Measurements from ENCODE around the gene AK5.
"Not testable (repeated sequence)": the region's sequence is repeated elsewhere in the genome, so short reads cannot be mapped to it uniquely, and the experiment has no call there.

The AK5 gene

GRCh38 chr1:77531149-77531548 is 249.3 kb downstream of the AK5 start:
- H3K9ac ChIP-seq (ENCODE audit: low read length), result not testable (repeated sequence)

GRCh38 chr1:77531596-77532280 is 249.9 kb downstream of the AK5 start:
- not testable (repeated sequence) for H3K9me3 ChIP-seq (ENCODE audit: control insufficient read depth, insufficient read depth, low read depth, low read length); H3K4me3 ChIP-seq (ENCODE audit: low read depth, low read length); H3K27me3 ChIP-seq (ENCODE audit: control insufficient read depth, insufficient read depth, low read length); H3K27ac ChIP-seq (ENCODE audit: low read depth, low read length); H3K4me1 ChIP-seq (ENCODE audit: control insufficient read depth, insufficient read depth, low read length); H3K36me3 ChIP-seq (ENCODE audit: control insufficient read depth, insufficient read depth, low read length); H3K9ac ChIP-seq (ENCODE audit: low read length)

More at GRCh38 chr1:77531149-77531548, 249.3 kb downstream of the AK5 start:
- not testable (repeated sequence) for H3K27ac ChIP-seq (ENCODE audit: low read depth, low read length); H3K27me3 ChIP-seq (ENCODE audit: control insufficient read depth, insufficient read depth, low read length); H3K4me3 ChIP-seq (ENCODE audit: low read depth, low read length); H3K4me1 ChIP-seq (ENCODE audit: control insufficient read depth, insufficient read depth, low read length); H3K9me3 ChIP-seq (ENCODE audit: control insufficient read depth, insufficient read depth, low read depth, low read length); H3K36me3 ChIP-seq (ENCODE audit: control insufficient read depth, insufficient read depth, low read length)

DNA sequence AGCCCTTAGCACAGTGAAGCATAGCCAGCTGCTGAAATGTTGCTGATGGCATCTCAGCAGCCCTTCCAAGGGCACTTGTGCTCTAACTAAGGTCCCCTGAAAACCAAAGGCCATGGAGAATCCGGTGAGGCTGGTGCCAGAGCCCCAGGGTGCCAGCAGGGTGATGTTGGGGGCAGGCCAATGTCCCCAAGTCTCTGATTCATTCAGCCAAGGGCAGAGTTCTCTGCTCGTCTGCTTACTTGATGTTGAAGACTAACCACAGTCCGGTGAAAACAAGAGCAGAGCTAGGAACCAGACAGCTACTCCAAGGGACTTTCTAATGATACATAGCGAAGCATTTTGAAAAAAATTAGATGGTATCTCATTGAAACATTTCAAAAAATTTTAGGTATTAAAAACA is 250.8 kb downstream of the AK5 start:
- Histone ChIP-seq H3K4me1 (ENCODE audit: control insufficient read depth, insufficient read depth, low read length) (no peaks in the 10 kb centered on the region), H3K9ac (ENCODE audit: low read length) (no peak overlapping the region), H3K9me3 (ENCODE audit: control insufficient read depth, insufficient read depth, low read depth, low read length) (no peaks in the 10 kb centered on the region), H3K36me3 (ENCODE audit: control insufficient read depth, insufficient read depth, low read length) (no peaks in the 10 kb centered on the region), H3K27ac (ENCODE audit: low read depth, low read length) (no peak overlapping the region), H3K4me3 (ENCODE audit: low read depth, low read length) (no peak overlapping the region), H3K27me3 (ENCODE audit: control insufficient read depth, insufficient read depth, low read length) (no peaks in the 10 kb centered on the region)

DNA sequence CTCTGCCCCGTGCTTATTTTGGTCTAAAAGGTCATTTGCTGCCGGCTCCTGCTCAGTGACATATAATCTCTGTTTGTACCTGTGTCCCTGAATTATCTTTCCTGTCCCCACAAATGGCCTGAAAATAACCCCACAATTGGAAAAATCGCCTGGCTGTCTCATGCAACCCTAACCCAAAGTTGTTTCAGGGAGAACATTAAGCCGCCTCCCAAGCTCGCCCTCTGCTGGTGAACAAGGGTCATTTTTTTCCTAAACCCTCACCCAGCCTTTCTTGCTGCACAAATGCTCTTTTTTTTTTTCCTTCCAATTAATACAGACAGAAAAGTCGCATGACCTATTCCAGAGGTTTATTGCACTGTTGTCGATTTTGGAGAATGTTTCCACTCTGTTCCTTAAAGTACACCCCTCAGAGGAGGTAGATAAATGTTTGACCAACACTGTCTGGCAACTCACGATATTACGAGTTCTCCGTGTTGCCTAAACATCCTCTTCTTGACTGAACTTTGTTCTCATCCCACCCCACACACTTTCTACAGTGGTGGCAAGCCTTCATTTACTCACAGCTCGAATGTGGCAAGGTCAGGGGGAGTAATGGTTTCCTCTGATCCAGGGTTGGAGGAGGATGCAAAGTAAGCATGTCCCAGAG is 252.0 kb downstream of the AK5 start:
- H3K4me1 ChIP-seq (ENCODE audit: control insufficient read depth, insufficient read depth, low read length), result no peaks in the 10 kb centered on the region
- H3K4me3 ChIP-seq (ENCODE audit: low read depth, low read length), result no peak overlapping the region
- H3K27ac ChIP-seq (ENCODE audit: low read depth, low read length), result no peak overlapping the region
- H3K36me3 ChIP-seq (ENCODE audit: control insufficient read depth, insufficient read depth, low read length), result no peaks in the 10 kb centered on the region
- H3K9ac ChIP-seq (ENCODE audit: low read length), result no peak overlapping the region
- H3K27me3 ChIP-seq (ENCODE audit: control insufficient read depth, insufficient read depth, low read length), result no peaks in the 10 kb centered on the region
- no peaks in the 10 kb centered on the region for H3K9me3 ChIP-seq (ENCODE audit: control insufficient read depth, insufficient read depth, low read depth, low read length)

- Histone ChIP-seq H3K4me3 (ENCODE audit: low read depth, low read length) (no peak overlapping the region), H3K4me1 (ENCODE audit: control insufficient read depth, insufficient read depth, low read length) (0 out of 2 replicates have a peak, but pooled peaks cover 1% of the 10 kb centered on the region), H3K9ac (ENCODE audit: low read length) (no peak overlapping the region), H3K27me3 (ENCODE audit: control insufficient read depth, insufficient read depth, low read length) (no peaks in the 10 kb centered on the region), H3K36me3 (ENCODE audit: control insufficient read depth, insufficient read depth, low read length) (no peaks in the 10 kb centered on the region), H3K27ac (ENCODE audit: low read depth, low read length) (no peak overlapping the region), H3K9me3 (ENCODE audit: control insufficient read depth, insufficient read depth, low read depth, low read length) (no peaks in the 10 kb centered on the region)
Observed at GRCh38 chr1:77534456-77534855, 252.6 kb downstream of the AK5 start.

- Histone ChIP-seq H3K9me3 (ENCODE audit: control insufficient read depth, insufficient read depth, low read depth, low read length) (no peaks in the 10 kb centered on the region), H3K36me3 (ENCODE audit: control insufficient read depth, insufficient read depth, low read length) (no peaks in the 10 kb centered on the region), H3K27me3 (ENCODE audit: control insufficient read depth, insufficient read depth, low read length) (no peaks in the 10 kb centered on the region), H3K27ac (ENCODE audit: low read depth, low read length) (no peak overlapping the region), H3K4me1 (ENCODE audit: control insufficient read depth, insufficient read depth, low read length) (0 out of 2 replicates have a peak, but pooled peaks cover 3% of the 10 kb centered on the region), H3K9ac (ENCODE audit: low read length) (no peak overlapping the region), H3K4me3 (ENCODE audit: low read depth, low read length) (no peak overlapping the region)
Observed at GRCh38 chr1:77536813-77537212, 255.0 kb downstream of the AK5 start.

DNA sequence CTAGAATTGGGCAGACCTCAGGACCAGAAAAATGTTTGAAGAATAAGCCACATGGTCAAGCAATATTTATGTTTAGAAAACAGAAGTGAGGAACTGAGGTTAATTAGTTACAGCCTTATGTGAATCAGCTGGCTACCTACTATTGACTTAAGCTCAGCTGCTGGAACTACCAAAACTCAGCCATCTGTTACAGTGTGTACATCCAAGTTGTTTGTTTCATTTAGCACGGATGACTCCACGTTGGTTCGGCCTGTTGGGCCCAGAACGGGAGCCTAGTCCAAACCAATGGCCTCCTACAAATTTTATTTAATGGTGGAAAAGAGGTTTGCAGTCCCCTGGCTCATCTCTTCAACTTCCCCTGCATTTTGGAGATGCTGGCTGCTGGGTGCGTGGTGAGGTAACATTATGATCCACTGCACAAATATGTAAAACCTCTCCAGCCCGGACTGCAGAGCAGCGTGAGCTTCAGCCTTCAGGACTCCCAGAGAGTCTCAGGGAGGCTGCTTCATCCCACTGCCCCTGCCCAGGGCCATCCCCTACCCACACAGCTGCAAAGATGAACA is 257.2 kb downstream of the AK5 start:
- H3K27me3 ChIP-seq (ENCODE audit: control insufficient read depth, insufficient read depth, low read length), result no peaks in the 10 kb centered on the region
- H3K36me3 ChIP-seq (ENCODE audit: control insufficient read depth, insufficient read depth, low read length), result no peaks in the 10 kb centered on the region
- no peaks in the 10 kb centered on the region for H3K9me3 ChIP-seq (ENCODE audit: control insufficient read depth, insufficient read depth, low read depth, low read length)
- no peak overlapping the region for H3K27ac ChIP-seq (ENCODE audit: low read depth, low read length)
- H3K4me1 ChIP-seq (ENCODE audit: control insufficient read depth, insufficient read depth, low read length), result 0 out of 2 replicates have a peak, but pooled peaks cover 3% of the 10 kb centered on the region
- H3K4me3 ChIP-seq (ENCODE audit: low read depth, low read length), result no peak overlapping the region
- no peak overlapping the region for H3K9ac ChIP-seq (ENCODE audit: low read length)

DNA sequence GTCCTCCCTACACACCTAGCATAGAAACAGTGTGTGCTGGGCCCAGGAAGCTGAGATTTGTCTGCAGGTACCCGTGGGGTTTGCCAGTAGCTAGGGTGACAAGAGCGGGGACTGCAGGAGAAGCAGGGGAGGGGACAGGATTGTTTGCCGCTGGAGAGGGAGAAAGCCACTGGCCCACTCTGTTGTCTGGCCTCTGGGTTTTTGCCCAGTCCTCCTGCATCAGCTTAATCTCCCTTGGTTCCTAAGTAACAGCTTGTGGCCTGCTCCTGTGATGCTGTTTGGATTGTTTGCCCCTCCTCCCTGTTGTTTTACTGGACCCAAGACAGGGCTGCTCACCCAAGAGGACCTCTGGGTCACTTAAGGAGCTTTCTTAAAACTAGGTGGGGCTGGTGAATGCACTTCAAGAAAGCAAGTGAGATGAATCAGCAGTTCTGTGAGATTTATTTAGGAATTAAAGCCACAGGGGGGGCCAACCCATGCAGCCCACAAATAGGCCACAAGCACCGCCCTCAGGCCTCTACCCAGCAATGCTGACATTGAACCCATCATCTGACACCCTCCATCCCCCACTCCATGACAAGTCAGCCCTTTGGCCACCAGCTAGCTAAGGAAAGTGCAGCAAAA is 257.8 kb downstream of the AK5 start:
- H3K4me1 ChIP-seq (ENCODE audit: control insufficient read depth, insufficient read depth, low read length), result 0 out of 2 replicates have a peak, but pooled peaks cover 3% of the 10 kb centered on the region
- H3K9ac ChIP-seq (ENCODE audit: low read length), result no peak overlapping the region
- no peaks in the 10 kb centered on the region for H3K27me3 ChIP-seq (ENCODE audit: control insufficient read depth, insufficient read depth, low read length)
- no peaks in the 10 kb centered on the region for H3K36me3 ChIP-seq (ENCODE audit: control insufficient read depth, insufficient read depth, low read length)
- no peak overlapping the region for H3K27ac ChIP-seq (ENCODE audit: low read depth, low read length)
- H3K4me3 ChIP-seq (ENCODE audit: low read depth, low read length), result no peak overlapping the region
- H3K9me3 ChIP-seq (ENCODE audit: control insufficient read depth, insufficient read depth, low read depth, low read length), result no peaks in the 10 kb centered on the region

DNA sequence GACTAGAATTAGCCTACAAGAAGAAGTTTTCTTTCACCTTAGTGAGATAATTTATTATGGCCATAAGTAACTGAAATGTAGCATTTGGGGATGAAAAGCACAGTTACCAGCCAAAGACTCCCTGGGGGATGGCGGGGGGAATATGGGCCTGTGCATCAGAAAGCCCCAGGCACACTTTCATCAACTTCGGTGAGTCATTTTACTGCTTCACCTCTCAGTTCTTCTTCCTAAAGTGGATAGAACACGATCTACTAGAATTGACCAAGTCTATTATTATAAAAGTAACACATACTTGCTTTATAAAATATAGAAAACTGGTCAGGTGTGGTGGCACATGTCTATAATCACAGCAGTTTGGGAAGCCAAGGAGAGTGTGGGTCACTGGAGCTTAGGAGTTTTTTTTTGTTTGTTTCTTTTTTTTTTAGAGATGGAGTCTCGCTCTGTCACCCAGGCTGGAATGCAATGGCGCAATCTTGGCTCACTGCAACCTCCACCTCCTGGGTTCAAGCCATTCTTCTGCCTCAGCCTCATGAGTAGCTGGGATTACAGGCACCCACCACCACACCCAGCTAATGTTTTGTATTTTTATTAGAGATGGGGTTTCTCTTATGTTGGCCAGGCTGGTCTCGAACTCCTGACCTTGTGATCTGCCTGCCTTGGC is 258.8 kb downstream of the AK5 start:
- no peak overlapping the region for H3K27ac ChIP-seq (ENCODE audit: low read depth, low read length)
- H3K36me3 ChIP-seq (ENCODE audit: control insufficient read depth, insufficient read depth, low read length), result no peaks in the 10 kb centered on the region
- H3K9me3 ChIP-seq (ENCODE audit: control insufficient read depth, insufficient read depth, low read depth, low read length), result no peaks in the 10 kb centered on the region
- H3K27me3 ChIP-seq (ENCODE audit: control insufficient read depth, insufficient read depth, low read length), result no peaks in the 10 kb centered on the region
- 0 out of 2 replicates have a peak, but pooled peaks cover 4% of the 10 kb centered on the region for H3K4me1 ChIP-seq (ENCODE audit: control insufficient read depth, insufficient read depth, low read length)
- H3K9ac ChIP-seq (ENCODE audit: low read length), result no peak overlapping the region
- H3K4me3 ChIP-seq (ENCODE audit: low read depth, low read length), result no peak overlapping the region

DNA sequence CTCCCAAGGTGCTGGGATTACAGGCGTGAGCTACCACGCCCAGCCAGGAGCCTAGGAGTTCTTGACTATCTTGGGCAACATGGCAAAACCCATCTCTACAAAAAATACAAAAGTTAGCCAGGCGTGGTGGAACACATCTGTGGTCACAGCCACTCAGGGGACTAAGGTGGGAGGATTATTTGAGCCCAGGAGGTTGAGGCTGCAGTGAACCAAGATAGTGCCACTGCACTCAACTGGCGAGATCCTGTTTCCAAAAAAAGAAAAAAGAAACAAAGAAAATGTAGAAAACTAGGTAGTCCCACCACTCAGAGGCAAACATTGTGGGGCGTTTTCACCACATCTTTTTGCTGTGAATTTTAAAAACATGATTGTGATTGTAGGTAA is 259.3 kb downstream of the AK5 start:
- H3K4me1 ChIP-seq (ENCODE audit: control insufficient read depth, insufficient read depth, low read length), result 0 out of 2 replicates have a peak, but pooled peaks cover 5% of the 10 kb centered on the region
- no peaks in the 10 kb centered on the region for H3K9me3 ChIP-seq (ENCODE audit: control insufficient read depth, insufficient read depth, low read depth, low read length)
- no peaks in the 10 kb centered on the region for H3K36me3 ChIP-seq (ENCODE audit: control insufficient read depth, insufficient read depth, low read length)
- no peak overlapping the region for H3K4me3 ChIP-seq (ENCODE audit: low read depth, low read length)
- no peaks in the 10 kb centered on the region for H3K27me3 ChIP-seq (ENCODE audit: control insufficient read depth, insufficient read depth, low read length)
- H3K9ac ChIP-seq (ENCODE audit: low read length), result no peak overlapping the region
- H3K27ac ChIP-seq (ENCODE audit: low read depth, low read length), result no peak overlapping the region

All from HUES6 (cell line).